ENCODE results near the gene SALL3.

Gene SALL3

DNA sequence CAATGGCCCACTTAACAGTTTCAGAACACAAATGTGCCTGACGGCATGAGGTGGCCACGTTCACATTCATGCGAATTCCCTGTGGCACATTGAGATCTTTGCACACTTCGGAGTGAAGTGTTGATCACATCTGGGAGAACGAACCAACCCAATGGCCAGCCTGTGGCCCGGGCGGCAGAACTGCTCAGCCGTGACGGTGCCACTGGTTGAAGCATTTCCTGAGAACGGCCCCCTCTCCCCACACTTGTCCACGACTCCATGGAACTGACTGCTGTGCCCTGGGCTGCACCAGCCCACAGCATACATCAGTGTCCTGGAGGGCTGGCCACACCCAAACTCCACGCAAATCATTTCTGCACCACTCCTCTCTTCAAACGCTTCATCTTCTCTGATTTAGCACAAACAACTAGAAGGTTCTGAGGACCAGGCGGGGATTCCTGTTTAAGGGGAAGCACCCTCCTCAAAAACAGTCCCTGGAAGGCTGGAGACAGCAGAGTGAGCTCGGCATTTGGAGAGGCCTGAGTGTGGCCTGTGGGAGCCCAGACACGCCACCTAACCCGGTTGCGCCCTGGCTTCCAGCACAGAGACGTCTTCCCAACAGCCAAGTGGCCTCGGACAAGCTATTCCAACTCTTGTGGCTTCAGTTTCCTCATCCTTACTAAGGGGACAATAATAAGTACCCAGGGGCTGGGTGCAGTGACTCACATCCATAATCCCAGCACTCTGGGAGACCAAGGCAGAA is 9.9 kb upstream of the SALL3 start:
- Histone ChIP-seq H3K4me3 (ENCODE audit: low read length) (no peak overlapping the region), H3K9me3 (replicated peaks; ENCODE audit: insufficient read depth, low read length) (no peaks in the 10 kb centered on the region), H3K9ac (ENCODE audit: low read length) (no peak overlapping the region), H3K79me2 (ENCODE audit: low read length) (no peaks in the 10 kb centered on the region), H3K4me1 (ENCODE audit: low read length) (no peaks in the 10 kb centered on the region), H3K27ac (ENCODE audit: low read length) (no peak overlapping the region), H3F3A (ENCODE audit: insufficient read depth, low read length) (no peaks in the 10 kb centered on the region), H3K9me2 (replicated peaks; ENCODE audit: insufficient read depth, low read length) (no peaks in the 10 kb centered on the region), H3K27me3 (replicated peaks; ENCODE audit: insufficient read depth, low read length) (no peaks in the 10 kb centered on the region), H2AFZ (ENCODE audit: low read length) (no peak overlapping the region), H3K36me3 (replicated peaks; ENCODE audit: insufficient read depth, low read length) (no peaks in the 10 kb centered on the region), H3K4me2 (ENCODE audit: low read depth, low read length) (no peak overlapping the region), H4K20me1 (ENCODE audit: insufficient read depth, low read length) (no peaks in the 10 kb centered on the region)
- TF ChIP-seq CTCF (IDR thresholded peaks at IDR 0.05; ENCODE audit: low read length) (no peak), EZH2 (optimal IDR thresholded peaks at IDR 0.05; ENCODE audit: low read depth, low read length) (no peak), EZH2phosphoT487 (IDR thresholded peaks at IDR 0.05; ENCODE audit: low read length) (no peak)
- no peak for DNase-seq

DNA sequence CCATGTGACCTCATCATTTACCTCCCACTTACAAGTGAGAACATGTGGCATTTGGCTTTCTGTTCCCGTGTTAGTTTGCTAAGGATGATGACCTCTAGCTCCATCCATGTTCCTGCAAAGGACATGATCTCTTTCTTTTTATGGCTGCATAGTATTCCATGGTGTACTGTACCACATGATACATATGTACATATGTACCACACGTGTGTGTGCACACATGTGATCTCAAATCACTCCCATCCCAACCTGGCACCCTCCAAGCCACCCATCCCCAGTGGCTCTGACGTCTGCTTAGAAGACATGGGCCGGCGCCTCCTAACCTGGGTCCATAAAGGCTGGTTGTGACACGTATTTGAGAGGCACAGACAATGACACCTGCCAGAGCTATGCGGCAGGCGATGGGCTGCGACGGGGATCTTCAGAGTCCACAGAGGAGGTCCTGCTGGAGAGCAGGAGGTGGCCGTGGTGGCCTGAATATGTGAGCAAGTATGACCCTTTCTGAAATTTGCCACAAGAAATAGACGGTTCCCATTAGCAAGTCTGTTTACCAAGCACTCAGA is 8.8 kb upstream of the SALL3 start:
- Histone ChIP-seq H3K9me3 (replicated peaks; ENCODE audit: insufficient read depth, low read length) (no peaks in the 10 kb centered on the region), H4K20me1 (ENCODE audit: insufficient read depth, low read length) (no peaks in the 10 kb centered on the region), H3K4me2 (ENCODE audit: low read depth, low read length) (no peak overlapping the region), H3K27ac (ENCODE audit: low read length) (no peak overlapping the region), H3K36me3 (replicated peaks; ENCODE audit: insufficient read depth, low read length) (no peaks in the 10 kb centered on the region), H3K9me2 (replicated peaks; ENCODE audit: insufficient read depth, low read length) (no peaks in the 10 kb centered on the region), H3K9ac (ENCODE audit: low read length) (no peak overlapping the region), H3F3A (ENCODE audit: insufficient read depth, low read length) (no peaks in the 10 kb centered on the region), H3K79me2 (ENCODE audit: low read length) (no peaks in the 10 kb centered on the region), H3K4me3 (ENCODE audit: low read length) (no peak overlapping the region), H3K27me3 (replicated peaks; ENCODE audit: insufficient read depth, low read length) (no peaks in the 10 kb centered on the region), H2AFZ (ENCODE audit: low read length) (no peak overlapping the region), H3K4me1 (ENCODE audit: low read length) (no peaks in the 10 kb centered on the region)
- TF ChIP-seq CTCF (IDR thresholded peaks at IDR 0.05; ENCODE audit: low read length) (no peak), EZH2 (optimal IDR thresholded peaks at IDR 0.05; ENCODE audit: low read depth, low read length) (no peak)
- no peak for DNase-seq

DNA sequence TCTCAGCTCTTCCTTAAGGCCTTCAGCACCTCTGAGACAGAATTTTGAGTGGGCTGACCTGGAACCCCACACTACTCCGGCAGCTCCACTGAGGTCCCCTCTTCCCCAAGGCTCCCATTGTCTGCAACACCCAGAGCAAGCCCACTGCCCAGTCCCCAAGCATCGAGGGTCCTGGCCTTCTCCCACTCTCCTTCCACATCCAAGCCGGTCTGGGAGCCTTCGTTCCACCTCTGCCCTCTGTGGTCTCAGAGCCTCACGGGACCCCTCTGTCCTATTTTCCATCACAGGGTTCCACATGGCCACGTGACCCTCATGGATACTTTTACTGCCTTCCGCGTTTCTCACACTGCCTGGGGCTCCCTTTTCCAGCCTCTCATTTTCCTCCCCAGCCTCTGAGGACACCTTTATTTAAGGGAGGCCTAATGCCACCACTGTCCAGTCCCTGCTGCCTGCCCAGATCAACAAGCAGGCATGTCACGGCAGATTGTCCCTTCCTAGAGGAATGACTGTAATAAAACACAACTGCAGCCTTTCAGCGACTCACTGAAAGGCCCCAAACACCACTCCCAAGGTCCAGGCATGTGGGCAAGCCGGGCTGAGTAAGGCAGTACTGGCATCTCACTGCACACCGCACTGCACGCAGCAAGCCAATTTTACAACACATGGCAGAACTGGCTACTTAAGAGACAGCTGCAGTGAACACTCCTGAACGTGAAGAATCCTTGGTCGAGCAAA is 7.9 kb upstream of the SALL3 start:
- H3K9ac ChIP-seq (ENCODE audit: low read length) = no peak overlapping the region
- TF ChIP-seq CTCF (IDR thresholded peaks at IDR 0.05; ENCODE audit: low read length) = no peak
- no peak for TF ChIP-seq EZH2 (optimal IDR thresholded peaks at IDR 0.05; ENCODE audit: low read depth, low read length)
- no peak for TF ChIP-seq EZH2phosphoT487 (IDR thresholded peaks at IDR 0.05; ENCODE audit: low read length)

More for the DNA sequence above, 7.9 kb upstream of the SALL3 start:
- no peak for DNase-seq
- no peaks in the 10 kb centered on the region for H4K20me1 ChIP-seq (ENCODE audit: insufficient read depth, low read length)
- H3K4me2 ChIP-seq (ENCODE audit: low read depth, low read length) = no peak overlapping the region
- no peaks in the 10 kb centered on the region for H3K27me3 ChIP-seq (replicated peaks; ENCODE audit: insufficient read depth, low read length)
- no peaks in the 10 kb centered on the region for H3K9me2 ChIP-seq (replicated peaks; ENCODE audit: insufficient read depth, low read length)
- no peaks in the 10 kb centered on the region for H3K79me2 ChIP-seq (ENCODE audit: low read length)
- no peaks in the 10 kb centered on the region for H3K9me3 ChIP-seq (replicated peaks; ENCODE audit: insufficient read depth, low read length)
- no peak overlapping the region for H3K27ac ChIP-seq (ENCODE audit: low read length)
- no peaks in the 10 kb centered on the region for H3K36me3 ChIP-seq (replicated peaks; ENCODE audit: insufficient read depth, low read length)
- no peaks in the 10 kb centered on the region for H3F3A ChIP-seq (ENCODE audit: insufficient read depth, low read length)
- H2AFZ ChIP-seq (ENCODE audit: low read length) = no peak overlapping the region
- H3K4me1 ChIP-seq (ENCODE audit: low read length) = no peaks in the 10 kb centered on the region
- no peak overlapping the region for H3K4me3 ChIP-seq (ENCODE audit: low read length)
